PC-3 (cell line): ENCODE measurements around the gene PODXL2.

ENCODE experiments used
- CTCF ChIP-seq: fragments of 300-600 bp; sonication (generic); conservative IDR thresholded peaks from 2 replicates; pipeline ENCODE4 v1.5.1; 2017; ENCODE audit warnings: antibody characterized with exemption, low read depth, mild to moderate bottlenecking, low read length
- EZH2phosphoT487 ChIP-seq: fragments of 300-600 bp; sonication (generic); IDR thresholded peaks from 2 replicates; pipeline ENCODE4 v1.6.1; 2018; ENCODE audit warnings: mild to moderate bottlenecking, antibody characterized with exemption, low read length, borderline replicate concordance

- TF ChIP-seq CTCF (no peak), EZH2phosphoT487 (no peak)
Observed at GRCh38 chr3:127600749-127601456, 28.1 kb upstream of the PODXL2 start.
